Activated T-cell treated with anti-CD3 and anti-CD28 coated beads, Interleukin-2, amount 50 U/mL, for 1 hour (primary cell): ENCODE results near the gene RITA1.

Experiments used
- DNase-seq: peaks from one replicate; pipeline ENCODE4 v3.0.0-alpha.2; 2020

Gene RITA1

DNA sequence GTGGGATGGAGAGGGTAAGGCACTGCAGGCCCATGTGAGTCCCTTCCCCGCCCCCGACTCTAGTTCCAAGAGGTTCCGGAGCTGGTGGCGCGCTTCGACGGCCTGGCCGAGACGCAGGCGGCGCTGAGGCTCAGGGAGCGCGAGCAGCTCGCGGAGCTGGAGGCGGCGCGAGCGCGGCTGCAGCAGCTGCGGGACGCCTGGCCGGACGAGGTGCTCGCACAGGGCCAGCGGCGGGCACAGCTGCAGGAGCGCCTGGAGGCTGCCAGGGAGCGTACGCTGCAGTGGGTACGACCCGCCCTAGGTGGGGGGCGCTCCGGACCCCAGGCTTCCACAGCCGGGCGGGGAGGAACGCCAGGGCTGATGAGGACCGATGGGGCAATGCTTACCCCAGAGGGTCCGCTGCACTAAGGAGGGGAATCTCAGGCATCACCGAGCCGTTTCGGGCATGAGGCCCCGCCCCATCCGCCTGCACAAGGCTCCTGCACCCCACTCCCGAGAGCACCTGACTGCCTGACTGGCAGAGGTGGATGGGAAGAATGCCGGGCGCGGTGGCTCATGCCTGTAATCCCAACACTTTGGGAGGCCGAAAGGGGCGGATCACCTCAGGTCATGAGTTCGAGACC is 31.1 kb upstream of the RITA1 start:
- peak; percentile 40 for DNase-seq

DNA sequence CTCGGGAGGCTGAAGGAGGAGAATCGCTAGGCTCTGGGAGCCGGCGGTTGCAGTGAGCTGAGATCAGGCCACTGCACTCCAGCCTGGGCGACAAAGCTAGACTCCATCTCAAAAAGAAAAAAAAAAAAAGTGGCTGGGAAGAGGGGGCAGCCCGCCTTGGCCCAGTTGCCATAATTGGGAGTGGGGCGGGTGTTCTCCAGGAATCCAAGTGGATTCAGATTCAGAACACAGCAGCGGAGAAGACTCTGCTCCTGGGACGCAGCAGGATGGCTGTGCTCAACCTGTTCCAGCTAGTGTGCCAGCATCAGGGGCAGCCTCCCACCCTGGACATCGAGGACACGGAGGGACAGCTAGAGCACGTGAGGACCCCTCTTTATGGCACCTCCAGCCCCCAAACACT is 30.5 kb upstream of the RITA1 start:
- DNase-seq = no peak

DNA sequence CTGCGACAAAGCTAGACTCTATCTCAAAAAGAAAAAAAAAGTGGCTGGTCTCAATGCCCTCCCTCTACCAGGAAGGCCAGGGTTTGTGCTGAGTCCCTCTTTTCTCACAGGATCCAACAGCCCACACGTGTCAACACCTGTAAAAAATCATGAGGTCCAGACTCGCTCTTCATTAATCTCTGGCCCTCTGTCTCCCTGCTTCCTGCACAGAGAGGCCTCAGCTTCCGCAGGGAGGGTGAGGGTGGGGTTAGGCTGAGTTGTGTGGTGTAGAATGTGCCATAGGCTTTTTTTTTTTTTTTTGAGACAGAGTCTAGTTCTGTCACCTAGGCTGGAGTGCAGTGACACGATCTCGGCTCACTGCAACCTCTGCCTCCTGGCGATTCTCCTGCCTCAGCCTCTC is 29.9 kb upstream of the RITA1 start:
- no peak for DNase-seq

DNA sequence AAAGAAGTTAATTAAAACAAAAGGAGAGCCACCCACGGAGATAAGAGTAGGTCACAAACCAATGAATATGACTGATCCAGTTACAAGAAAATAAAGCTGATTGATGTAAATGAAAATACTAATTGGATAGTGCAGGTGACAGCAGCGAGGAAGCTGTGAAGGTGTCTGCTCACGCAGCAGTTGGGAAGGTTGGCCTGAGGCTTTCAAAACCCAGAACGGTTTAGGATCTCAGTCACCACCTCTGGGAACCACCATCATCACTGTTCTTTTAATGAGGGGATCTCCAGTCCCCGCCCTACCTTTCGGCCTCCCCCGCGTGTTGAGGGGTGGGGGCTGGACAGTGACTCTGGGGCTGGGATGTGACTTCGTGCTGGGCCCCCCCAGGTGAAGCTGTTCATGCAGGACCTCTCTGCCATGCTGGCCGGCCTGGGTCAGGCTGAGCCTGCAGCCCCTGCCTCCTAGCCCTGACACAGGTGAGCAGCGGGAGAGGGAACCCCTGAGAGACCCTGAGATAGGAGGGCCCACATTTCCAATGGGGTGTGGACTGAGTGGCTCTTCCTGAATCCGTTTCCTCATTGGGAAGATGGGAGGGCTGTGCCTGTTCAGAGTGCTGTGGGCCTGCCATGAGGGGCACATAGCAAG is 28.2 kb upstream of the RITA1 start:
- no peak for DNase-seq

DNA sequence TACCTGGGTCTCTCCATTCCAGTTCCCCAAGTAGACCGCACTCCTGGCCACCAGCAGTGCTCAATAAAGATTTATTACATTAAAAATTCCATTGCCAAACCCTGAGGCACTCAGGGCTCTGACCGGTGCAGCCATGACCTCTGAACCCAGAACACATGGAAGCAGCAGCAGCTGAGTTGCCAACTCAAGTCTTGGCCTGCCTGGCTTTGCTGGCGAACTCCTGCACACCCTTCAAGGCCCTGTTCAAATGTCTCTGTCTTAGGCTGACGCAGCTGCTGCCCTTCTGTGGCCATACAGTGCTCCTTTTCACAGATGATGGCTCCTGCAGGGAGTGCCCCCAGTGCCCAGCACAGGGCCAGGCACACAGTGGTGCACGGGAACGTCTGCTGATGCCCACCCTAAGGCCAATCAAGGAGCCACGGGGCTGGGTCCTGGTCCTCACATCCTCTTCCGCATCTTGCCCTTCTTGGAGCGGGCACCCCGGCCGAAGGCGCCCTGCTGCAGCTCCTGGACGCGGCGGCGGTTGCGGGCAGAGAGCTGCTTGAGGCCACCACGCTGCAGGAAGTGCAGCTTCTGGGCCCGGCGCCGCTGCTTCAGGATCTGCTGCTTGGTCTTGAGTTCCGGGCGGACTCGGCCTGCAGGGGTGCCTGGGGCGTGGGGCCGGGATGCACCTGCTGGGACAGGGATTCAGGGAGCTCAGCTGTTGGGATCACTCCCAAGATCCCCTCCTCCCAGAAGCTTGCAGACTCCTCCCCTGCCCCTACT is 26.9 kb upstream of the RITA1 start:
- DNase-seq = no peak

DNA sequence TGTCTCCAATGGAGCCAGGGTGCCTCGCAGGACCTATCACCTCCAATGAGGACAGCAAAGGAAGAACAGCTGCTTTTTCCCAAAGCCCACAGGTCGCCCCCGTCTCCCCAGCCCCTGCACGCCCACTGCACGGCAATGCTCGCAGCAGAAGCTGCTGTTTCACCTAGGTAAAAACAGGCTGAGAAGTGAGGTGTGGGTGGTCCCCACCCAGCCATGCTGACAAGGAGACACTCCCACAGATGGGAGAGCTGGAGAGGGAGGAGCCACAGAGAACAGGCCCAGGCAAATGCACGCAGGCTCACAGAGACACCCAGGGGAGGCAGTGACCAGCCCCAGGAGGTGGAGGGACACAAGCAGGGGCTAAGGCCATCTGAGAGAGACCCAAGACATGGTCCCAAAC is 25.6 kb upstream of the RITA1 start:
- no peak for DNase-seq

DNA sequence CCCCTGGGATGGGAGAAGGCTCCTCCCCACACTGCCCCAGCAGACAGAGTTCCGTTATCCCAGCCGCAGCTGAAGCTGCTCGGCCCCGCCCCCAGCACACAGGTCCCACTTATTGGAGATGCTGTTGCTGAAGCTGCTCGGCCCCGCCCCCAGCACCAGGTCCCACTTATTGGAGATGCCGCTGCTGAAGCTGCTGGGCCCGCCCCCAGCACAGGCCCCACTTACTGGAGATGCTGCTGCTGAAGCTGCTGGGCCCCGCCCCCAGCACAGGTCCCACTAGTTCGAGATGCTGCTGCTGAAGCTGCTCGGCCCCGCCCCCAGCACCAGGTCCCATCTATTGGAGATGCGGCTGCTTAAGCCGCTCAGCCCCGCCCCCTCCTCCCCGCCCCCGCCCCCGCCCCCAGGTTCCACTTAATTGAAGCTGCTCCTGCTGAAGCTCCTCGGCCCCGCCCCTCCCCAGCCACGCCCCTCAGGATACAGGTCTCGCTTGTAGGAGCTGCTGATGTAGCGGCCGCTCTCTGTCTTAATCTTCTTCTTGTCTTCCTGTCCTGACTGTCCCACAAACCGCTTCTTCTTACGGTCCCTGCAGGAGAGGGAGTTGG is 24.0 kb upstream of the RITA1 start:
- DNase-seq = no peak

DNA sequence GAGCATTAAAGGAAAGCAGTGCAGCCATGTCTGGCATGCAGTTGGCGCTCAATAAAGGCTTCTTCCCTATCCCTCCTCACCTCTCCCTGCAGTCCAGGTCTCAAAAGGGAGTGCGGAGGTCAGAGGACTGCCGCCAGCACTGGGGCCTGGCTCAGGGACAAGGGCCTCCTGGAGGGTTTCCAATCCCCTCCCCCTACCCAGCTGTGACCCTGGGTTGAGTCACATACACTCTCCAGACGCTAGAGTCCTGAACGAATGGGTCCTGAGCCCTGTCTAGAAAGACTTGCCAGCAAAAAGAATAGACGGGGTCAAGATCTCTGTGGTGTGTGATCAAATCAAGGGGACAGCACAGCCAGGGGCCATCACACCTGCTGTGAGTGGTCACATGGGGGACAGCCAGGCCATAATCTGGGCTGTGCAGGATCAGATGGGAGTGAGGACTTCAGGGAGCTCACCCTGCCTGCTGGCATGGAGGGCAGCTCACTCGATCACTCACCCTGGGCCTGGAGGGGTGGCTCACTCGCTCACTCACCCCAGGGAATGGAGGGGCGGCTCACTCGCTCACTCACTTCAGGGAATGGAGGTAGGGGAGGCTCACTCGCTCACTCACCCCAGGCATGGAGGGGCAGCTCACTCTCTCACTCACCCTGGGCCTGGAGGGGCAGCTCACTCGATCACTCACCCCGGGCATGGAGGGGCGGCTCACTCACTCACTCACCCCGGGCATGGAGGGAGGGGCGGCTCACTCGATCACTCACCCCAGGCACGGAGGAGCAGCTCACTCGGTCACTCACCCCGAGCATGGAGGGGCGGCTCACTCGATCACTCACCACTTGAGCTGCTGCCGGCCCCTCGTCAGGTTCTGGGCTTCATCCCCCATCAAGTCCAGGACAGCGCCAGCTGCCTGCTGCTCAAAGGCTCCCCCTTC is 23.2 kb upstream of the RITA1 start:
- DNase-seq = no peak

DNA sequence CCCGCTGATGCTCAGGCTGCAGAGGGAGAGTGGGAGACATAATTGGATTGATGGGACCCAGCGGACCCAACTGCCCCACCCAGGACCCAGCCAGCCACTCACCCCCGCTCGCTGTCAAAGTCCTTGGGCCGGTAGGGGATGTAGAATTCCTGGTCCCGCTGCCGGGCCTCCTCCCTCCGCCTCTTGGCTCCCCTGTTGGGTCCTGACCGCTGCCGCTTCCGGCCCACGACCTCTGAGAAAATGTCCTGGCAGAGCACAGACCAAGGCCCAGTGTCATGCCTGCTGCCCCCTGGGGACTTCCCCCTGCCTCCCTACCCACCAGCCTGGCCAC is 22.5 kb upstream of the RITA1 start:
- DNase-seq = no peak

DNA sequence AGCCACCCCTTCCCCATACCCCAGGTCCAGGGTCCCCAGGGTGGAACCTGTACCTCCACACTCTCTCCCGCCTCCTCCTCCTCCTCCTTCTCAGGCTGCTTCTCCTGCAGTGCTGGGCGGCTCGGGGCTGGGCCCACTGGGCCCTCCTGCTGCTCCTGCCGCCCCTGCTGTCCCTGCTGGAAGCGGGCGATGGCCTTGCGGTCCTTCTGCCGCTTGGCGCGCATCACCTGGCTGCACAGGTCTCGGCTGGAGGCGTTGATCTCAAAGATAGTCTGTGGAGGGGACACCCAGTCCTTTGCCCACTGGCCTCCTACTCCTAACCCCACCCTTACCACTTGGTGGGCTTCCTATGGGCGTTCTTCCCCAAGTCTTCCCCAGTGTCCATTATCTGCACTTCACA is 21.5 kb upstream of the RITA1 start:
- DNase-seq = no peak

DNA sequence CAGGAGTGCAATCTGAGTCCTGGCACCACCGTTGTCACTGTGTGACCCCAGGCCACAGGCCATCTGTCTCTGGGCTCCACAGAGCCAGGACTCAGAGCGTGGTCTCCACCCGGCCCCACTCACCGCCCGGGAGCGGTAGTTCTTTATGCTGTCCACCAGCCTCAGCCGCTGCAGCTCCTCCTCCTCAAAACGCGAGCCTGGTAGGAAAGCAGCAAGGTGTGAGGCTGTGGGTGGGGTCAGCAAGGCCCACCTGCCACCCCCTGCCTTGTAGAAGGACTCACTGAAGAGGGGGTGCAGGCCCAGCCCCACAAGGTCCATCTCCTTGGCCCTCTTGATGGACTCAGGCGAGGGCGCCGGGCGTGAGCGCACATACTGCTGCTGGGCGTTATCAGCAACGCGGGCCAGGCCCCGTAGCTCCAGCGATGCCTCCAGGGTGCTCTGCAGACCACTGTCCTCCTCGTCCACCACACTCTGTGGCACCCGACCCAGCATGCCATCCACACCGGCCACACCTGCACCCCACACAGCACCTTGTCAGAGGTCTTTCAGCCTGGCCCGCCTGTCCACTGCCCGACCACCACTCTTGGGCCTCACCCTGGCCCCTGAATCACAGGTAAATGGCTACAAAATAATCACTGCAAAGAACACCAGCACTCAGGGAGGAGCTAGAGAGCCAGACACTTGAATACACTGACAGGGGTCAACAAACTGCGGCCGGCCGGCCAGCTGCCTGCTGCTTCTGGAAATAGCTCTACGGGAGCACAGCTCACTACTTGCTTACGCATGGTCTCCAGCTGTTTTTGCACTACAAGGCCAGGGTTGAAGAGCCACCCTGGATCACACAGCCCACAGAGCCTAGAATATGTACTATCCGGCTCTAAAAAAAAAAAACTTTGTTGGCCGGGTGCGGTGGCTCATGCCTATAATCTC is 19.7 kb upstream of the RITA1 start:
- no peak for DNase-seq

DNA sequence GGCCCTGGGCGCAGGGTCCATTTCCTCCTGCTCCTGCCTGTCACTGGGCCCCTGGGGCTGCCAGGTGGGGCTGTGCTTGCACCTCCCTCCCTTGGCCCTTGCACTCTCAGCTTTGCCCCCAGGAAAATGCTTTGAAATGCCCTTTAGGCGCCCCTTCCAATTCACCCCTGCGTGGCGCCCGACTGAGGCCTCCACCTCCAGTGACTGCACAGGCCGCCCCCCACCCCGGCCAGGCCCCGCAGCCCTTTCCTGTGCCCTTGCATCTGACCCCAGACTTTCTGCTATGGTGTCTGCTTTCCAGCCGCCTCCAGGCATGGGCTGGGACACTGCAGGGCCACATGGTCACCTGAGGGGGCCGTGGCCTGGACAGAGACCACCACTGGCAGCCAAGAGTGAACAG is 17.7 kb upstream of the RITA1 start:
- no peak for DNase-seq

DNA sequence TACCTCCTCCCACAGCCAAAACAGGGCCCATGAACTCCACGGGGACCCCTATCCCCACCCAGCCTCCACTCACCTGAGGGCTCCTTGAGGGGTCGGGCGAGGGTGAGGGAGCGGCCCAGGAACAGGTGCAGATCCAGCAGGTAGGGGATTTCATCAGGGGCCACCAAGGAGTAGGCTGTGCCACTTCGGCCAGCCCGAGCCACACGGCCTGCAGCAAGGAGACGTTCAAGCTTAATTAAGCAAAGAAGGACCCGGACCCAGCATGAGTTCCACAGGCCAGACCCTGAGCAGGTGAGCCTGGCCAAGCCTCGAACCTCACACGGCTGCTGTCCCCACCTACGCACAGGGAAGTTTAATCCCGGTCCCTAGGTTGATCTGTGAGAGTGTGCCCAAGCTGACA is 15.8 kb upstream of the RITA1 start:
- no peak for DNase-seq

DNA sequence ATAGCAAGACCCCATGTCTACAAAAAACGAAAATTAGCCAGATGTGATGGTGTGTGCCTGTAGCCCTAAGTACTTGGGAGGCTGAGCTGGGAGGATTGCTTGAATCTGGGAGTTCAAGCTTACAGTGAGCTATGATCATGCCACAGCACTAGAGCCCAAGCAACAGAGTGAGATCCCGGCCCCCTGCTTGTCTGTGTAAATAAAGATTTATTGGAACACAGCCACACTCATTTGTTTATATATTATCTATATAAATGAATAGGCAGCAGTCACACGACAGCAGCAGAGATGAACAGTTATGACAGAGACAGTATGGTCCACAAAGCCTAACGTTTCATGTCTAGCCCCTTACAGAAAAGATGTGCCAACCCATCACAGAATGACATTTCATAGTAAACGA is 15.1 kb upstream of the RITA1 start:
- no peak for DNase-seq

DNA sequence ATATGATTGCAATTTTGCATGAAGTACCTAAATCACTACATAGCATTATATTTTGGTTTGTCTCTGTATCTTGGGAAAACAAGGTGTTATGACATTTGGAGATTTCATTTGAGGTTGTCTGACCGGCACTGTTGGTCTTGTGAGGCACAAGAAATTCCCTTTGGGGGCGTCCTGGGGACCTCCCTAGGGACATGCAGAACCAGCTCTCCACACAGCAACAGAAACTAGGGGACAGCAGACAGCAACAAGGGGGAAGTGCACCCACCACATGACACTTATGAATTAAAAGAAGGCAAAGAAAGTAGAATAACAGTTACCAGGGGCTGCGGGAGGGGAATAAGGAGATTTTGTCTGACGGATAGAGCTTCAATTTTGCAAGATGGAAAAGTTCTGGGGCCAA is 14.6 kb upstream of the RITA1 start:
- DNase-seq = no peak

DNA sequence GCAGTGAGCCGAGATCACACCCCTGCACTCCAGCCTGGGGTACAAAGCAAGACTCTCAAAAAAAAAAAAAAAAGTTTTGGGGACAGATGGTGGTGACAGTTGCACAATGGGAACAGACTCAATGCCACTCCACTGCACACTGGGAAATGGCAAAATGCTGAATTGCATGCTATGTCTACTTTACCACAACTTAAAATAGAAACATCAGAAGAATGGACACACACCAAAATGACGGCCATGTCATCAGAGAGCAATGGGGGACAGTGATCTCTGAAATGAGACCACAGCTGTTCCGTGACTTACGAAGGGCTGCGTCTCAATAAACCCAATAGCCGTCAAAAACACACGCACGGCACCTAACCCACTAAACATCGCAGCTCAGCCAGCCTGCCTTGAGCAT is 14.0 kb upstream of the RITA1 start:
- no peak for DNase-seq

DNA sequence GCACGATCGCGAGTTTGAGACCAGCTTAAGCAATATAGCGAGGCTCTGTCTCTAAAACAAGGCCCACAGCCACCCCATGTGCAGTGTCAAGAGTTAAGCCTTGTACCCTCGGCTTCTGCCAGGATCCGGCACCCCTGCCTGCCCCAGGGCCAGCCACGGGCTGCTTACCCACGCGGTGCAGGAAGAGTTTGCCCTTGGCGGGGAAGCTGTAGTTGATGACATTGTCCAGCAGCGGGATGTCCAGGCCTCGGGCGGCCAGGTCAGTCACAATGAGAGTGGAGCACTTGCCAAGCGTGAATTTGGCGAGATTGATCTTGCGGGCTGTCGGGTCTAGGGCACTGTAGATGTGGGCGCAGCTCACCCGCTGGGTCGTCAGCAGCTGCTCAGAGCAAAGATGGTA is 13.3 kb upstream of the RITA1 start:
- no peak for DNase-seq

DNA sequence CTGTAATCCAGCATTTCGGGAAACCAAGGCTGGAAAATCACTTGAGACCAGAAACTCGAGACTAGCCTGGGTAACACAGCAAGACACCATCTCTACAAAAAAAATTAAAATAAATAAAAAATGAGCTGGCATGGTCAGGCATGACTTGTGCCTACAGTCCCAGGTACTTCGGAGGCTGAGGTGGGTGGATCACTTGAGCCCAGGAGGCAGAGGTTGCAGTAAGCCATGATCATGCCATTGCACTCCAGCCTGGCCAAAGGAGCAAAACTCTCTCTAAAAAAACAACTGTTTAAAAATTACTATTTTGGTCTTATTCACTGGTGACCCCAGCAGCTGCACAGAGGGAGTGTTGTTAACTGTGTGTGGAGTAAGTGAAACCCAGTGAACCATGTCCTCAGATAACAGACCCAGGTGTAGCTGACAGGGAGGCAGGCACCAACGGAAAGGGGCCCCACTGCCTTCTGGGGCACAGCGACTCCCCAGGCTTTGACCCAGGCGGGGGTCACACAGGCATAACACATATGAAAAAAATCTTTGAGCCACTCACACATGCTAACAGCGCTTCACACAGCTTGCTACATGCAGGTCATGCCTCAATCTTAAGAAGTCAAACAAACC is 12.3 kb upstream of the RITA1 start:
- no peak for DNase-seq

DNA sequence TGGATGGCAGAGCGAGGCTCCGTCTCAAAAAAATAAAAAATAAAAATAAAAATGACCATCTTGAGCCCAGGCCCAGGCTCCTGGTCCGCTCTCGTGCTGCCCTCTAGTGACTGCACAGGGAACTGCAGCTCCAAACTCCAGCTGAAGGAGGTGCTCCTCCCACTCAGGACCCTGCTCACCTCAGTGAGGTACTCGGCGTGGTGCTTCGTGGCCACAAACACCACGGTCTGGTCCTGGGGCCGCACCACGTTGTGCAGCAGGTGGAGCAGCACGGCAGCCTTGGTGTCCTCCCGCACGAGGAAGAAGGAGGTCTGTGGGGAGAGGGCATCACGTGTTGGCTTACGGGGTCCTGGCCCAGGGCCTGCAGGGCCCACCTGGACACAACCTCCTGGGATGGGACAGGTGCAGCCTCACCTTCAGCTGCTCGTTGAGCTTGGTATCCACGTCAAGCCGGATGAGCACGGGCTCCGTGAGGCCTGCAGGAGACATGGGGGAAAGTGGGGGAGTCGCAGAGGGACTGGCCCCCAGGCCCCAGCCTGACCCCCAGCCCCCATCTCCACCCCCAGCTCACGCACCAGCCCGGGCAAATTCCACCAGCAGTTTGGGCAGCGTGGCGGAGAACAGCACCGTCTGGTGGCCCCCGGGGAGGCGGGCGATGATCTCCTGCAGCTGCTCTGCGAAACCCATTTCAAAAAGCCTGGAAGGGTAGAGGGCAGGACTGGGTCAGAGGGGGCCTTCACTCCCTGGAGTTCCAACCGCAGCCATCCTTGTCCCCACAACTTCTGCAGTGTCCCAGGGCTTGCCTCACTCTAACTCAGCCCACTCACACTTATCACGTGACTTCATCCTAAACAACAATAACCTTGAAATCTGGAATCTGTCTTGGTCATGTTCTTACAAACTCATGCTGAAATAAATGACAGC is 10.8 kb upstream of the RITA1 start:
- DNase-seq = peak; percentile 83

DNA sequence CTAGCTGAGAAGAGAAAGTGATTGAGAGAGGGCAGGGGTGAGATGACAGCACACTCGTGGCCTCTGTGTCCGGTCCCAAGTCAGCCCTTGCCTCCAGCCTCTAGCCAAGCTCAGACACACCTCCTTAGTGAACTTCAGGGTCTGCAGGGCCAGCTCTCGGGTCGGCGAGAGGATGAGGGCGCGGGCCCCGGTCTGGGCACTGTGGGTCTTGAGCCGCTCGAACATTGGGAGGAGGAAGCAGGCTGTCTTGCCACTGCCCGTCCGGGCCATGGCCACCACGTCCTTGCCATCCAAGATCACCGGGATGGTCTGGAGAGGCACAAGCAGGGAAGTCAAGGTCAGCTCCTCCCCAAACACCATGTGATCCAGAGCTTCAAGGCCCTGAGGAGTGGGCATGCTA is 6.5 kb upstream of the RITA1 start:
- DNase-seq = no peak
